ENCODE measurements around the gene NRDC.

Gene NRDC

DNA sequence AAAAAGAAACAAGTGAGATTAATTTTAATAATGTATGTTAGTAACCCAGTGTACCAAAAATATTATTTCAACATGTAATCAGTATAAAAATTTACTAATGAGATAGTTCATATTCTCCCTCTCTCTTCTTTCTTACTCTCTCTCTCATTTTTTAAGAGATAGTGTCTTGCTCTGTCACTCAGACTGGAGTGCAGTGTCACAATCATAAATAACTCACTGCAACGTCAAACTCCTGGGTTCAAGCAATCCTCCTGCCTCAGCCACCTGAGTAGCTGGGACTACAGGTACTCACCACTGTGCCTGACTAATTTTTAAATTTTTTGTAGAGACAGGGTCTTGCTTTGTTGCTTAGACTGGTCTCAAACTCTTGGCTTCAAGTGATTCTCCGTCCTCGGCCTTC lies 123.9 kb downstream of the NRDC start:
- no peak for DNase-seq

DNA sequence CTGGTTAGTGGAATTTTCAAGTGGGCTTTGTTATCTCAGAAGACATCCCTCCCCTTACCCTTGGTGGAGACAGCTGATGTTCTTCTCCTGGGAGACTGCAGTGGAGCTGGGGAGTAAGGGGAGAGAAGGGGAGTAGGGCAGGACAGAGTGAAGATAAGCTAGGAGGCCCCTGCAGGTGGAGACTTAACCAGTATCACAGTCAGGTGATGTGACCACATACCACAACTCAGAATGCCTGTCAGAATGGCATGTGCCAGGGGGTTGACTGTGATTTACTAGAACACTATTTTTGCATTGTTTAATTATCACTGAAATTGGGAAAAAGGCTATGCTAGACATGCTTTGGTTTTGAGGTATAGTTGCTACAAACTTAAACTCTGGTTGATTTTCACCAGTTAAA lies 124.6 kb downstream of the NRDC start:
- DNase-seq: no peak

DNA sequence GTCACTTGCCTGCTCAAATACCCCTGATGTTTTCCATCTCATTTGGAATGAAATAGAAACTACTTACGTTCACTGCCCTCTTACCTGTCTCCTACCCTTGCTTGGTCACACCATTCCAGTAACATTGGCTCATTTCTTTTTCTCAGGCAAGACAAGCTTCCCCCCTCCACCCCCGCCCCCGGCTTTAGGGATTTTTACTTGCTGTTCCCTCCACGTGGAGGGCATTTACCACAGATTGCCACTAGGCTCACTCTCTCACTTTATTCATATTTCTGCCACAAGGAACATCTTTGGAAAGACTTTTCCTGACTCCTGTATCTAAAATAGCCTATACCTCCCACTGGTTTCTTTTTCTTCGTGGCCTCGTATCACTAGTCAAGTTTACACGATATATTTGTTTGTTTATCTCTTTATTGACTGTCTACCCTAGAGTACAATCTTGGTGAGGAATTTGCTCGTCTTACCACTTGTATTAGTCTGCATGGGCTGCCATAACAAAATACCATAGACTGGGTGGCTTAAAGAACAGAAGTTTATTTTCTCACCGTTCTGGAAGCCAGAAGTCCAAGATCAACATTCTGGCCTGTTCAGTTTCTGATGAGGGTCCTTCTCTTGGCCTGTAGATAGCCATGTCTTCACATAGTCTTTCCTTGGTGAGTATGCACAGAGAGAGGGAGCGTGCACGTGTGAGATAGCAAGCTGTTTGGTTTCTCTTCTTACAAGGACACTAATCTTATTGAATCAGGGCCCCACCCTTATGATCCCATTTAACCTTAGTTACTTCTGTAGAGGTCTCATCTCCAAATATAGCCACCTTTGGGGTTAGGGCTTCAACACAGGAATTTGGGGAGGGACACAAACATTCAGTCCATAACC lies 126.2 kb downstream of the NRDC start:
- no peak for DNase-seq

DNA sequence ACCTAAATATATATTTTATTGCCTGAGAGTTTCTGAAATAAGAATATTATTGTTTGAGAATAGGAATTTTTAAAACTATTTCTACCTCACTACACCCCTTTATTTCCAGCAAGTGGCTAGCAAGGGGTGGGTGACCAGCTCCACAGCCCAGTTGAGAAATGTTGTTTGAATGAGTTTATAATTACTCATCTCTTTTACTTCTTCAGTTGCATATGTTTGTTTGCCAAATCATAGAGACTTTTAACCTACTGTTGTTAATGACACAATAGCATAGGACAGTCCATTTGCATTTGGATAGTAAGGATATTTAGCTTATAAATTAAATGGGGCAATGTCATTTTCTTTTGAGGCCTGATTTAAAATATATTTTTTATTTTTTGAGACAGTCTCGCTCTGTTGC lies 127.8 kb downstream of the NRDC start:
- DNase-seq: no peak

DNA sequence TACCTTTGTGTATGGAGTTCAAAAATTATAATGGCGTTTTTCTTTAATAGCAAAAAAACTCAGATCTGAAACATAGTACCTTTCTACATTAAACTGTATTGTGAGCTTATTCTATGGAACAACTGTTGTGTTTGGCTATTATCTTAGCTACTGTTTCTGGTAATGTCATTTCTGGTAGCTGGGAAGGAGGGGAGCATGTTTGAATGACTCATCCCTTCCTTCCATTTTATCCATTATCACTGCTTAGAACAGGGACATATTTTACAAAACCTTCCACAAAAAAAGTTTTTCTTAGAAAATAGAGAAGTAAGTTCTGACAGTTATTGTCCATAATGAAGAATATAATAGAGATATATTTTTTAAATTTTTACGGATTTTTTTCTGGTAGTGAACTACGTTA lies 128.3 kb downstream of the NRDC start:
- no peak for DNase-seq

DNA sequence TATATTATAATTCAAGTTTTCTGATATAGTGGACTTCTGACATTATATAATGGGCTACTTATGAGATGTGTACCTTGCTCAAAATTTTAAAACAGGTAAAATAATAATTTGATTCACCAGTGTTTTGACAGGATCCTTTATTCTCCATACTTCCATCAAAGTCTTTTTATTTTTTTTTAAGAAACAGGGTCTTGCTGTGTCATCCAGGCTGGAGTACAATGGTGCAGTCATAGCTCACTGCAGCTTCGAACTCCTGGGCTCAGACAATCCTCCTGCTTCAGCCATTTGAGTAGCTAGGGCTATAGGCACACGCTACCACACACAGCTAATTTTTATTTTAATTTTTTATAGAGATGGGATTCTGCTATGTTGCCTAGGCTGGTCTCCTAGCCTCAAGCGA lies 129.4 kb downstream of the NRDC start:
- DNase-seq: no peak

DNA sequence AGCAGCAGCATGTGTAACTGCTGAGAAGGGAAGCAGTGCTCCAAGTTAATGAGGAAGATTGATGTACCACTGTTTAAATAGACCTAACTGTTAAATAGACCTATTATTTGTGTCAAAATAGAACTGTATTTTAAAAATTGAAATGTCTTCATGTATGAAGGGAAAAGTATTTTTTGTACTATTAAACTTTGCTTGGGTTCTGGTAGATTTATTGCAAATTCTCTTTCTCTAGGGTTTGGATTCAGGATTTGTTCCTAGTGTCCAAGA lies 133.3 kb downstream of the NRDC start:
- DNase-seq: no peak

DNA sequence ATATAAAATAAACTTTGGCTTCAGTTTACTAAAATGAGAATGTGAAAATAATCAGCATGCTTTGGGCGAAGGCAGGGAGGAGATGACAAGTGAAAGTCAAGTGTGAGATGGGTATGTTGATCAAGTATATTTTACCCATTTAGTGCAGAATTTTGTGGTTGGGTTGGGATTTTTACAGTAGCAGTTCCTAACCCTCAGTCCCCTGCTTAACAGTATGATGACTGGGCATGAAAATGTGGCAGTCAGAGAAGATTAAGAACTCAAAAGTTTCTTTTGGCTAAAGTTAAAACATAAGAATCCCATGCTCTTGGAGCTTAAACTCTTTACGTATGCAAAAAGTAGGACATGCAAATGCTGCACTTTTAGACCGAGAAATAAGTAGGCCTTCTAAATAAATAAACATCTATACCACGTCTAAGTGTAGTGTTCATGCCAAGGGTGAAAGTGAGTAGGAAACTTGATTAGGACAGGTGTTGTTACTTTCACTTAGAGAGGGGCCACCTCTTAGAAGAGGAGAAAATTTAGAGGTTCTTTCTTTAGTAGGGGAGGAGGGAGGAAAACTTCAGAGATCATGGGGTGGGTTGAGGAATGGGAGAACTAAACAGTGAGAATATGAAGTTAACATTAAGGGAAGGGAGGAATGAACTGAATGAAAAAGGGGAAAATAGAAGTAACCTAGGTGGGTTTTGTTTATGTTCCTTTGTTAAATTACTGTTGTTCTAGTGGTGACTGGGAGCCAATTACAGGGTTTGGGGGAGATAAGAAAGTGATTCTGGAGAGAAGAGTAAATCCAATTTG lies 133.8 kb downstream of the NRDC start:
- no peak for DNase-seq

DNA sequence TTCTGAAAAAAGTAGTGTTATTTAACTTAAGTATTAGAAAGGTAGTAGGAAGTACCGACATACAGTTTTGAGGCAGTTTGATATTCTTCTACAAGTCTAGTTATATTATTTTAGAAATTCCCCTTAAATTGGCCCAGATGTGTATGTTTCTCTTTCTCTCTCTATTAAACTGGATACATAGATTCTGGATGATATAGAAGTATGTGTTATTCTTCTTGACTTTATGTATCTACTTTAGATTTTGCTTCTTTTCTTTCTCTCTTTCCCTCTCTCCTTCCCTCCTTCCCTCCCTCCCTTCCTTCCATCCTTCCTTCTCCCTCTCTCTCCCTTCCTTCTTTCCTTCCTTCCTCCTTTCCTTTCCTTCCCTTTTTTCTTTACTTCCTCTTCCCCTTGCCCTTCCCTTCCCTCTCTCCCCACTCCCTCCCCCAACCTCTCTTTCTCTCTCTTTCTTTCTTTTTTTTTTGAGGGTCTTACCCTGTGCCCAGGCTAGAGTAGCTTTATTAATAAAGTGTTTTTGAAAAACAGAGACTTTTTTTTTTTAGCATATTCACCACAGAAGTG lies 137.3 kb downstream of the NRDC start:
- DNase-seq: no peak

DNA sequence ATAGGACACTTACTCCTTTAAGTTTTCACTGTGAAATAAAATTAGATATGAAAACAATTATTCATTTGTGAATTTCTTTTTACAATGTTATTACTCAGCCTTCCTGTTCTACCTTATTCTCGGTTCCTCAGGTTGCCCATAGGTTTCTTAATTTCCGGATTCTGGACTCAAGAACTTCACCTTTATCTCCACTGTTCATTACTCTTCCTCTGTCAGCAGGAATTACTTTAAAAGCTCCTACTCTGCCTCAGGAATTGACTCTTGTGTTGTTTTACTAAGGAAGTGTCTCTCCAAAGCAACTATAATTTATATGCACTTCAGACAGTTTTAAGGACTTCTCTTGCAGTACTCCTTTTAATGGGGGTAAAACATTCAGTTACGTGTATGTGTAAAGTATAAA lies 137.9 kb downstream of the NRDC start:
- no peak for DNase-seq
